GM19025 (cell line): ENCODE measurements around the gene FAM170B.

Experiments used
- ATAC-seq: cut with Tn5 transposase; IDR thresholded peaks from one replicate; pipeline ENCODE4 v1.9.1; 2021; ENCODE audit warnings: mild to moderate bottlenecking, low read depth, moderate library complexity; ENCODE audit not compliant: unreplicated experiment

FAM170B gene

DNA sequence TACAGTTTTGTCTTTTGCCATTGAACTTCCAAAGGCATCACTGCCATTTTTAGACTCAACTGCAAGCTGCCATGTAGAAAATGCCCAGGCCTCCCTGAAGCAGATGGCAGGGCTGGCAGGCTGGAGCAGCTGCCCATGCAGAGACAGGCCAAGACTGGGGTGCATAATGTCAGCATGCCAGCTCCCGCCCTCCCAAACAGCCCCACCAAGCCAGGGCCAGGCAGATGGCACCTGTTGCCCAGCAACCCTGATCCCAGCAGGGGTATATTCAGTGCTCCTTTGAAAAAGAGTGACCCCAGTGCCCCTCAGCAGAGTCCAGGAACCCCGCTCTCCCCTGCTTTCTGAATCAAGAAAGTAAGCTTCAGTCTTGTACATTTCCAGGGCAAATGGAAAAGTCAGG lies 51.1 kb downstream of the FAM170B start:
- ATAC-seq = no peak

DNA sequence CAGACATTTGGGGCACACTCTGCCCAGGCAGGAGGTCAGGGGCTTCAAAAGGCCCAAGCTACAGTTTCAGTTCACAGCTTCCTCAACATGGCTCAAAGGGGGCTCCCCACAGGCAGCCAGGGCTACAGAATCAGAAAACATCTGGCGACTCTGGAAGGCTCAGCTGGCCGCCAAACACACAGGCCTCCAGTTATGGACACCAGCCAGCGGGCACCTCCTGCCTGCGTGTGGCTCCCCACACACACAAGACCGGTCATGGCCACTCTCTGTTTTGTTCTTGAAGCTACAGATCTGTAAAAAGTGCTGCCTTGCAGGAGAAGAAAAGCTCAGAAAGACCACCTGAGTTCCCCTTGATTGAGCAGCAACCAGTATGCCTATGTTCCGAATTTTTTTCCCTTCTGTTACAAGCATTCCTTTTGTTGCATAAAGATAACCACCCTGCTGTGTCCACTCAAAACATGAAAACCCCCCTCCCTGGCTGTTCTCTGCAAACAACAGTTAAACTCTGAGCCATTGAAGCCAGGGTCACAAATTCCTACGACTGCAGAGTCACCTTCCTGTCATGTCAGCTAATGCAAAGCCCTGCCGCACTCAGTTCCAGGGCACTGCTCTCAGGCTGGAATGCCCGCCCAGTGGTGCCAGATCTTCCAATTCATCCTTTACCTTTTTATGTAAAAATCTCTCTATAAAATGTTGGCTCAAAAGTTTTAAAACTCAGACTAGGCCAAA lies 52.1 kb downstream of the FAM170B start:
- ATAC-seq = no peak
